DOHH2 (cell line): ENCODE data around the gene PECR.

Experiments used
- H3F3A ChIP-seq: fragments of 200-600 bp; sonication (generic), shearing (Covaris generic); 2 replicates; pipeline ENCODE4 v1.6.0; 2016; ENCODE audit warnings: antibody characterized with exemption, mild to moderate bottlenecking; ENCODE audit not compliant: control insufficient read depth, insufficient read depth
- H3K27ac ChIP-seq: fragments of 200-600 bp; sonication (generic); 2 replicates; pipeline ENCODE4 v1.5.1; 2014; ENCODE audit warnings: low read depth, mild to moderate bottlenecking, low read length, moderate library complexity
- H3K27me3 ChIP-seq: fragments of 200-600 bp; sonication (generic); 2 replicates; pipeline ENCODE4 v1.6.1; 2014; ENCODE audit warnings: mild to moderate bottlenecking, low read length, mixed read lengths; ENCODE audit not compliant: control insufficient read depth
- H3K36me3 ChIP-seq: fragments of 200-600 bp; sonication (generic); 2 replicates; pipeline ENCODE4 v1.6.1; 2014; ENCODE audit warnings: mild to moderate bottlenecking, low read length, moderate library complexity, mixed read lengths; ENCODE audit not compliant: control insufficient read depth
- H3K4me1 ChIP-seq: fragments of 200-600 bp; sonication (generic); 2 replicates; pipeline ENCODE4 v1.6.1; 2014; ENCODE audit warnings: mild to moderate bottlenecking, low read length, mixed read lengths; ENCODE audit not compliant: control insufficient read depth
- H3K4me2 ChIP-seq: fragments of 200-600 bp; sonication (generic); 2 replicates; pipeline ENCODE4 v1.6.0; 2014; ENCODE audit warnings: mild to moderate bottlenecking, low read length, moderate library complexity
- H3K4me3 ChIP-seq: fragments of 200-600 bp; sonication (generic); 2 replicates; pipeline ENCODE4 v1.5.1; 2014; ENCODE audit warnings: mild to moderate bottlenecking, low read length, mixed read lengths
- H3K79me2 ChIP-seq: fragments of 200-600 bp; sonication (generic); 2 replicates; pipeline ENCODE4 v1.6.1; 2014; ENCODE audit warnings: mild to moderate bottlenecking, low read length, mixed read lengths; ENCODE audit not compliant: control insufficient read depth
- H3K9me2 ChIP-seq: fragments of 200-600 bp; sonication (generic); replicated peaks from 2 replicates; pipeline ENCODE4 v1.6.1; 2014; ENCODE audit warnings: mild to moderate bottlenecking, low read length, mixed read lengths; ENCODE audit not compliant: control insufficient read depth
- H3K9me3 ChIP-seq: fragments of 200-600 bp; sonication (generic); 2 replicates; pipeline ENCODE4 v1.6.1; 2014; ENCODE audit warnings: antibody characterized with exemption, low read length, mixed read lengths; ENCODE audit not compliant: control insufficient read depth, insufficient read depth
- H4K20me1 ChIP-seq: fragments of 200-600 bp; sonication (generic); 2 replicates; pipeline ENCODE4 v1.6.0; 2014; ENCODE audit warnings: low read depth, mild to moderate bottlenecking, antibody characterized with exemption, low read length, moderate library complexity; ENCODE audit not compliant: control insufficient read depth, insufficient read depth
- EZH2phosphoT487 ChIP-seq: fragments of 200-600 bp; sonication (generic); IDR thresholded peaks from 2 replicates; pipeline ENCODE4 v1.6.1; 2017; ENCODE audit warnings: borderline replicate concordance, mild to moderate bottlenecking, antibody characterized with exemption, low read length, moderate library complexity, mixed read lengths
- TF ChIP-seq, protein P1 (sequence below): fragments of 200-600 bp; sonication (generic); IDR thresholded peaks from one replicate; pipeline ENCODE4 v1.5.1; 2014; ENCODE audit warnings: antibody characterized with exemption, mild to moderate bottlenecking, low read depth, low read length; ENCODE audit not compliant: poor library complexity, severe bottlenecking

PECR gene

DNA sequence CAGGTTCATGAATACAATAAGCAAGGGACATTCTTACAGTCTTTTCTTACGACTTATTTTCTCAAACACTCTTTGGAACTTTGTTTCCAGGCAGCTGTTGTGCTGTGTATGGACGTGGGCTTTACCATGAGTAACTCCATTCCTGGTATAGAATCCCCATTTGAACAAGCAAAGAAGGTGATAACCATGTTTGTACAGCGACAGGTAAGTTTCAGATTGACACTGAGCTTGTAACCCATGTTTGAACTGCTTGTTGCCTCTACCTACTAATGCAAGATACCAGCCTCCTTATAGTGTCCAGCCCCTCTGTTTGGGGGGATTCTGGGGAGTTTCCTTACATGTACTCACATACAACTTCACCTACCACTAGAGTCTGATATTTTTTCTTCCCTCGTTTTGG, 31.3 kb upstream of the PECR start:
- peak overlapping the region; percentile 91 for H3K4me2 ChIP-seq
- H4K20me1 ChIP-seq, result peaks cover 43% of the 10 kb centered on the region
- no peaks in the 10 kb centered on the region for H3K9me2 ChIP-seq
- H3K79me2 ChIP-seq, result peaks cover 81% of the 10 kb centered on the region
- H3K36me3 ChIP-seq, result peaks cover 82% of the 10 kb centered on the region
- TF ChIP-seq, protein P1, sequence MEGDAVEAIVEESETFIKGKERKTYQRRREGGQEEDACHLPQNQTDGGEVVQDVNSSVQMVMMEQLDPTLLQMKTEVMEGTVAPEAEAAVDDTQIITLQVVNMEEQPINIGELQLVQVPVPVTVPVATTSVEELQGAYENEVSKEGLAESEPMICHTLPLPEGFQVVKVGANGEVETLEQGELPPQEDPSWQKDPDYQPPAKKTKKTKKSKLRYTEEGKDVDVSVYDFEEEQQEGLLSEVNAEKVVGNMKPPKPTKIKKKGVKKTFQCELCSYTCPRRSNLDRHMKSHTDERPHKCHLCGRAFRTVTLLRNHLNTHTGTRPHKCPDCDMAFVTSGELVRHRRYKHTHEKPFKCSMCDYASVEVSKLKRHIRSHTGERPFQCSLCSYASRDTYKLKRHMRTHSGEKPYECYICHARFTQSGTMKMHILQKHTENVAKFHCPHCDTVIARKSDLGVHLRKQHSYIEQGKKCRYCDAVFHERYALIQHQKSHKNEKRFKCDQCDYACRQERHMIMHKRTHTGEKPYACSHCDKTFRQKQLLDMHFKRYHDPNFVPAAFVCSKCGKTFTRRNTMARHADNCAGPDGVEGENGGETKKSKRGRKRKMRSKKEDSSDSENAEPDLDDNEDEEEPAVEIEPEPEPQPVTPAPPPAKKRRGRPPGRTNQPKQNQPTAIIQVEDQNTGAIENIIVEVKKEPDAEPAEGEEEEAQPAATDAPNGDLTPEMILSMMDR, result no peak
- TF ChIP-seq EZH2phosphoT487, result no peak
- H3F3A ChIP-seq, result peaks cover 51% of the 10 kb centered on the region
- peak overlapping the region; percentile 40 for H3K27ac ChIP-seq
- H3K4me3 ChIP-seq, result peak overlapping the region; percentile 33; the same call in 1 of the 2 replicates
- peaks cover 65% of the 10 kb centered on the region for H3K4me1 ChIP-seq
- H3K27me3 ChIP-seq, result no peaks in the 10 kb centered on the region
- H3K9me3 ChIP-seq, result no peaks in the 10 kb centered on the region

DNA sequence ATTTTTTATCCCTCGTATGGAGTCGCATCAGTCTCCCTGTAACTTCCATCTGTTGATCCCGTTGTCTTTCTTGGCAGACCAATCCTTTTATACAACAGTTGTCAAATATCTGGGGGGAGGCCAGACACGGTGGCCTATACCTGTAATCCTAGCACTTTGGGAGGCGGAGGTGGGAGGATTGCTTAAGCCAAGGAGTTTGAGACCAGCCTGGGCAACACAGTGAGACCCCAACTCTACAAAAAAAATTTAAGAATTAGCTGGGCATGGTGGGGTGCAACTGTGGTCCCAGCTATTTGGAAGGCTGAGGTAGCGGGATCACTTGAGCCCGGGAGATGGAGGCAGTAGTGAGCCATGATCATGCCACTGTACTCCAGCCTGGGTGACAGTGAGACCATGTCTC, 29.5 kb upstream of the PECR start:
- no peaks in the 10 kb centered on the region for H3K9me3 ChIP-seq
- peaks cover 64% of the 10 kb centered on the region for H3K36me3 ChIP-seq
- peaks cover 48% of the 10 kb centered on the region for H3F3A ChIP-seq
- no peak overlapping the region for H3K27ac ChIP-seq
- H3K4me1 ChIP-seq, result peaks cover 60% of the 10 kb centered on the region
- no peaks in the 10 kb centered on the region for H3K9me2 ChIP-seq
- H4K20me1 ChIP-seq, result peaks cover 31% of the 10 kb centered on the region
- H3K27me3 ChIP-seq, result no peaks in the 10 kb centered on the region
- peak overlapping the region; percentile 96 for H3K4me3 ChIP-seq
- peaks cover 62% of the 10 kb centered on the region for H3K79me2 ChIP-seq
- TF ChIP-seq EZH2phosphoT487, result no peak
- TF ChIP-seq, protein P1, result no peak
- peak overlapping the region; percentile 91 for H3K4me2 ChIP-seq

DNA sequence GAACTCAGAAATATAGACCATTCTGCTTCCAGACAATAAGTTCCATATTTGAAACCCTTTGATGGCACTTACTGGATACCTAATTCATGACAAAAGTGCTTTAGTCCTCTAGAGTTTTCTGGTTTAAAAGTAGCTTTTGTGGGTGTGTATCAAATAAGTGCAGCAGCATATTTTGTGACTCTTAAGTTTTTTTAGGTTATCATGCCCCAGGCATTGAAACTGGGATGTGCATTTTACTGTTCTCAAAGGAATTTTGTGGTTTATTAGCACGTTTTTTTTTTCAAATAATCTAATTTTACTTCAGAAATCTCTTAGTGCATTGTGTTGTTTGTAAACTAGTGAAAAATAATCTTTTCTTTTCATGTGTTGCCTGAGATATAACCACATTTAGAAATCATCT, 29.0 kb upstream of the PECR start:
- H3K4me3 ChIP-seq, result peak overlapping the region; percentile 96
- H3K4me1 ChIP-seq, result peaks cover 57% of the 10 kb centered on the region
- peaks cover 57% of the 10 kb centered on the region for H3K79me2 ChIP-seq
- H3F3A ChIP-seq, result peaks cover 47% of the 10 kb centered on the region
- peaks cover 29% of the 10 kb centered on the region for H4K20me1 ChIP-seq
- H3K4me2 ChIP-seq, result peak overlapping the region; percentile 91
- H3K36me3 ChIP-seq, result peaks cover 59% of the 10 kb centered on the region
- H3K27ac ChIP-seq, result peak overlapping the region; percentile 75
- H3K9me3 ChIP-seq, result no peaks in the 10 kb centered on the region
- H3K9me2 ChIP-seq, result no peaks in the 10 kb centered on the region
- TF ChIP-seq, protein P1, result no peak
- no peak for TF ChIP-seq EZH2phosphoT487
- no peaks in the 10 kb centered on the region for H3K27me3 ChIP-seq
